GM12801 (cell line): ENCODE measurements around the gene UACA.

Experiments used
- TF ChIP-seq, protein P1 (sequence below): IDR thresholded peaks from one replicate; pipeline ENCODE4 v1.5.1; 2011; ENCODE audit warnings: control low read depth; ENCODE audit not compliant: insufficient read length; ENCODE audit errors: extremely low read depth

The UACA gene

DNA sequence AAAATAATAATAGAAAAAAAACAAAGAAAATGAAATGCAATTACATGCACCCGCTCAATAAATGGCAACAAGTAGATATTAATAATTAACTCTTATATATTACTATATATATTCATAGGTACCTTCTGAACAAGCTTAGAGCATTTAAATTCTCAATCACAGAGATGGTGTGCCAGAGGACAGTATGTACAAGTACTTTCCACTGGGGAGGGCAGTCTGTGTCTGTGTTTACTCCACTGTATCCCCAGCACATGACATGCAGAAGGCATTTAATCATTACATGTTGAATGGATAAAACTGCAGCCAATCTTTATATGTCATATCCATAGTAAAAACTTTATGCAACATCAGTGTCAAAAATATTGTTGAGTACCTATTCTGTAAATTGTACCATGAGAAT is 97.8 kb downstream of the UACA start:
- TF ChIP-seq, protein P1, sequence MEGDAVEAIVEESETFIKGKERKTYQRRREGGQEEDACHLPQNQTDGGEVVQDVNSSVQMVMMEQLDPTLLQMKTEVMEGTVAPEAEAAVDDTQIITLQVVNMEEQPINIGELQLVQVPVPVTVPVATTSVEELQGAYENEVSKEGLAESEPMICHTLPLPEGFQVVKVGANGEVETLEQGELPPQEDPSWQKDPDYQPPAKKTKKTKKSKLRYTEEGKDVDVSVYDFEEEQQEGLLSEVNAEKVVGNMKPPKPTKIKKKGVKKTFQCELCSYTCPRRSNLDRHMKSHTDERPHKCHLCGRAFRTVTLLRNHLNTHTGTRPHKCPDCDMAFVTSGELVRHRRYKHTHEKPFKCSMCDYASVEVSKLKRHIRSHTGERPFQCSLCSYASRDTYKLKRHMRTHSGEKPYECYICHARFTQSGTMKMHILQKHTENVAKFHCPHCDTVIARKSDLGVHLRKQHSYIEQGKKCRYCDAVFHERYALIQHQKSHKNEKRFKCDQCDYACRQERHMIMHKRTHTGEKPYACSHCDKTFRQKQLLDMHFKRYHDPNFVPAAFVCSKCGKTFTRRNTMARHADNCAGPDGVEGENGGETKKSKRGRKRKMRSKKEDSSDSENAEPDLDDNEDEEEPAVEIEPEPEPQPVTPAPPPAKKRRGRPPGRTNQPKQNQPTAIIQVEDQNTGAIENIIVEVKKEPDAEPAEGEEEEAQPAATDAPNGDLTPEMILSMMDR, result no peak

DNA sequence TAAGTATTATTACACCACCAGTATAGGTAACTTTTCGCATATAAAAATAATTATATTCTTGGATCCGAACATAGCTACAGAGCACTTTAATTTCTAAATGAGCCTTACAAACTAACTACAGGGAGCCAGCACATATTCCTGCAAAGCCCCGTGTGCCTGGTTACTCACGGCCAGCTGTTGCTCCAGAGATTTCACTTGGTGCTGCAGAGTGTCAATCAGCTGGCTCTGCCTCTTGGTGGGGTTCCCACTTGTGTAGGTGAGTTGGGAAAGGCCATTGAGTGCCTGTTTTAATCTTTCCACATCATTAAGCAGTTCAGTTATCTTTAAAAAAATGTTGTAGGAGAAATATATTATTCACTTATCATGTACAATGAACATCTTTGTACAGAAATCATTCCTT is 98.9 kb downstream of the UACA start:
- TF ChIP-seq, protein P1, result no peak

DNA sequence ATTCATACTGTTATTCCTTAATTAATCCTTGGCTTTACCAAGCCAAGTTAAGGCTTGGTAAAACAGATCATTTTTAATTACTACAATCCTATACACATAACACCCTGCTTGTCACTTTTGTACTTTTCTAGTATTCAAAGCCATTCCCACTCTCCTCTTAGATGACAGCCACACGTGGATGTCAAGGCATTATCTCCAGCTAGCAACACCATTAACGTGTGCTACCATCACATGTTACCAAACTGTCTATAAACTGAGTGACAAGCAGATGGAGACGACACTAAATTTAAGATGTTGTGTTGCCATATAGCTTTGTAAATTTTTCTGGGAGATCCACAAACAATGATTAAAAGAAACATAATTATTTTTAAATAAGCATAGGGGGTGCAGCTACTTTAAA is 103.7 kb downstream of the UACA start:
- TF ChIP-seq, protein P1, result no peak

DNA sequence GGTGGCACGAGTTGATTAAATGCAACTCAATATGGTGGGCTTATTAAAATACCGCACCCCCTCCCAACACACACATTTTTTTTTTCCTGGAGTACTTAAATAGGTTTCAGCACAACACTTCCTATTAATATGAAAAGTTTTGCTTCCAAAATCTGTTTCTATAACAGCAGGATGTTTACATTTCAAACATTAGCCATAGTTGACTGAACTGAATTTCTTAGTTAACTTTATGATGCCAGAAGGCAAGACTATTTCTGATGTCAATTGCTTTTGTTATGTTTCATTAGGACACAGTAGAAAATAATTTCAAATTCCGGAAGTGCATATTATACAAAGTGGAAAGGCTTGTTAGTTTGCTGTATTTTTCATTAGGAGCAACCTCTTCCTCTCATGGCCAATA is 104.7 kb downstream of the UACA start:
- TF ChIP-seq, protein P1, result no peak

DNA sequence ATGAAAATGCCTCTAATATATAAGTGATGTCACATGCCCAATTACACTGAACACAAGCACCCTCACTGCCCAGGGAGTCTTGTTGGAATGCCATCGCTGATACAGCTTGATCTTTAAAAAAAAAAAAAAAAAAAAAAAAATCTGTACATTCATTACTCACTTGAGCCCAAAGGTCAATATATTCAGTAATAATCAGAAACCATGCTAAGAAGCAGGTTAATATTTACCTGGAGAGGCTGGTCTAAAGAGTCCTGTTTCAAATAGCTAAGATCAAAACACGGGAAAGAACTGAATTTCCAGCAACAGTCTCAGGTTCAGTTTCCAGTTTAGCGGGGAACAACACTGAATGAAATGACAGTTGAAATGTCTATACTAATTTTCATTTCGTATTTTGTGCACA is 109.9 kb downstream of the UACA start:
- TF ChIP-seq, protein P1, result no peak

DNA sequence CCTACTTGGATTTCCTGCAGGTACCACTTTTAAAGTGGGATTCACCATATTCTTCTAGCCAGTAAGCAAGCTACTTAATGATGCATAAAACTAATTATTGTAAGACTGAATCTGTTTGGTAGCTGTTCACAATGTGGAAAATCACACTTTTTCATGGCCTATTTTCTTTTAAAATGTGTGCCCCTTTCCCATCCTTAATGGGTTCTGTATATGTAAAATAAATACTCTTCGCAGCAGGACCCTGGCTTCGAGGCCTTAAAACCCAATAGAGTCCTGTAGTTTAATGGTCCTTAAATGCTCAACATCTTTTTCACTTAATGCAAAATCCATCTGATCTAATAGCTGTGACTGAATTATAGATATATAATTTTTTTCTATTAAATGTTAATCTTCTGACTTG is 111.0 kb downstream of the UACA start:
- TF ChIP-seq, protein P1, result no peak

DNA sequence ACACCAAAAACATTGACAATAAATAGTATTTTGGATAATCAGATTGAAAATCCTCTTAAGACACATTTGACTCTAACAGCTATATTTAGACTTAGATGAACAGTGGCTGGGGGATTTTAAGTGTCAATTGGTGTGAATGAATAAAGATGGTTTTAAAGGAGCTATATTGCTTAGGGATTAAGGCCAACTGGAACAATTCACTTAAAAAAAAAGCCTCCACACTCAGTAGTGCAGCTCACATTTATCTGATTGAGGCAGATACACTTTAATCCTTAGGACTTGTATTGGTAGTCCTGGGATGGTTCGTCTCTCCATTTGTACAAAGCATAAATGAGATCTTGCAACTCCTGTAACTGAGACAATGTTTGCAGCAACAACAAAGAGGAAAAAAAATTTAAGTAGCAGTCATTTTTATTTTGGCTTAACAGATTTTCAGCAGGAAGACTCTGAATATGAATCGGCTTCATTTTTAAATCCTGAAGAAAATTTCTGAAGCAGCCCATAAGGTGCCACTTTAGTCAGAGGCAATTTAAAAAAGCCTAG is 112.0 kb downstream of the UACA start:
- TF ChIP-seq, protein P1, result no peak
